NK-92 treated with Interleukin-12 subunit alpha and Interleukin-12 subunit beta, amount 100 ng/mL, for 24 hours (cell line): ENCODE measurements around the gene TENT4A.

Experiments used
- DNase-seq: peaks from one replicate; lab custom pipeline; 2025; lab: John Stamatoyannopoulos, UW

The TENT4A gene

GRCh38 chr5:6752782-6753181, 39.5 kb downstream of the TENT4A start:
- no peak for DNase-seq

- DNase-seq: no peak
Measured at GRCh38 chr5:6753851-6754250, 40.6 kb downstream of the TENT4A start.

- no peak for DNase-seq
Measured at GRCh38 chr5:6754766-6755165, 41.5 kb downstream of the TENT4A start.

- DNase-seq: no peak
Measured at GRCh38 chr5:6755519-6755918, 42.3 kb downstream of the TENT4A start.

- DNase-seq: no peak
Measured at GRCh38 chr5:6755941-6756340, 42.7 kb downstream of the TENT4A start.

GRCh38 chr5:6757414-6757969, 44.3 kb downstream of the TENT4A start:
- DNase-seq: no peak

- no peak for DNase-seq
Measured at GRCh38 chr5:6758236-6758635, 45.0 kb downstream of the TENT4A start.

GRCh38 chr5:6758706-6759105, 45.5 kb downstream of the TENT4A start:
- DNase-seq: no peak

GRCh38 chr5:6759401-6759800, 46.2 kb downstream of the TENT4A start:
- no peak for DNase-seq

- no peak for DNase-seq
Measured at GRCh38 chr5:6759983-6760382, 46.8 kb downstream of the TENT4A start.

GRCh38 chr5:6760686-6761085, 47.5 kb downstream of the TENT4A start:
- no peak for DNase-seq

- no peak for DNase-seq
Measured at GRCh38 chr5:6761333-6761732, 48.1 kb downstream of the TENT4A start.

- DNase-seq: no peak
Measured at GRCh38 chr5:6762116-6762515, 48.9 kb downstream of the TENT4A start.

- DNase-seq: no peak
Measured at GRCh38 chr5:6762697-6763096, 49.5 kb downstream of the TENT4A start.

GRCh38 chr5:6763191-6763590, 50.0 kb downstream of the TENT4A start:
- DNase-seq: no peak

GRCh38 chr5:6765612-6766525, 52.6 kb downstream of the TENT4A start:
- peak; percentile 7 for DNase-seq

GRCh38 chr5:6766604-6767093, 53.4 kb downstream of the TENT4A start:
- DNase-seq: no peak

GRCh38 chr5:6767481-6768063, 54.3 kb downstream of the TENT4A start:
- DNase-seq: no peak

GRCh38 chr5:6768590-6769230, 55.5 kb downstream of the TENT4A start:
- no peak for DNase-seq

- DNase-seq: no peak
Measured at GRCh38 chr5:6770826-6771607, 57.8 kb downstream of the TENT4A start.

- DNase-seq: no peak
Measured at GRCh38 chr5:6772886-6773285, 59.7 kb downstream of the TENT4A start.
